Stimulated activated CD8-positive, alpha-beta memory T cell treated with anti-CD3 and anti-CD28 coated beads, Interleukin-15, amount 100 ng/mL, for 4 hours (primary cell): ENCODE data around the gene FAM120A.

Source experiments
- DNase-seq, 2 donors: peaks; one replicate each; pipeline ENCODE4 v3.0.0-alpha.2; 2020; ENCODE audit warnings: low read depth in 2 of 2

FAM120A gene

DNA sequence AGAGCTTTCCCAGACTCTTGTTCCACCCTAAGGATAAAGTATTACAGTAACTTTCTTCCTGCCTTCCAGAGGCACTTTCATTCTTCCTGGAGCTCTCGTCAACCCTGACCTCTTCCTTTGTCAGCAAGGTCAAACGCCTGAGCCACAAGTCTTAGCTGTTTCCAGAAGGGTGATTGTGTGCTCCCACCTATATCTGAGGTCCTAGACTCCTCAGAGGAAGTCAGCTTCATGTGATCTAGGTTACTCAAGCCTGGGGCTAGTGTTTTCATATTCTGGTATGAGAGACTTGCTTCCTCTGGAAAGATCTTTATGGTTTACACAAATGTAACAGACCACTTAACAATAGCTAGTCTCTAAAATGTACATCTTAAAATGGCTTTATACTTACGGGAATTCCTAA is 5.4 kb upstream of the FAM120A start:
- no peak for DNase-seq

DNA sequence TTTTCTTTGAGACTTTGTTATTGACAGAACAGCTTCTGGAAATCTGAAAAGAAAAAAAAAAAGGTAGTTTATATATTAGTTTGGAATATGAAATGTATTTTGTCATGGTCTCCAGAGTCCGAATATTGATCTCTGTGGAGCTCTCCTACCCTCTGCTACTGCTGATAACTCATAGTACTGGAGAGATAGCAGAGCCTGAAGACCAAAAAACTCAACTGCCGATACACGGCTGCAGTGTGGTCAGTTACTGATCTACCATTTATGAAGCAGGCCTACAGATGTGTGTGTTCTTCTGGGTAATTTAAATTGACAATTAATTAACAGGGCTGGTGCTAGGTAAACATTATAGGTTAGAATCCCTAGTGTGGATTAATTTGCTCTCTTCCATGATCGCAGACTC is 3.8 kb upstream of the FAM120A start:
- no peak for DNase-seq

DNA sequence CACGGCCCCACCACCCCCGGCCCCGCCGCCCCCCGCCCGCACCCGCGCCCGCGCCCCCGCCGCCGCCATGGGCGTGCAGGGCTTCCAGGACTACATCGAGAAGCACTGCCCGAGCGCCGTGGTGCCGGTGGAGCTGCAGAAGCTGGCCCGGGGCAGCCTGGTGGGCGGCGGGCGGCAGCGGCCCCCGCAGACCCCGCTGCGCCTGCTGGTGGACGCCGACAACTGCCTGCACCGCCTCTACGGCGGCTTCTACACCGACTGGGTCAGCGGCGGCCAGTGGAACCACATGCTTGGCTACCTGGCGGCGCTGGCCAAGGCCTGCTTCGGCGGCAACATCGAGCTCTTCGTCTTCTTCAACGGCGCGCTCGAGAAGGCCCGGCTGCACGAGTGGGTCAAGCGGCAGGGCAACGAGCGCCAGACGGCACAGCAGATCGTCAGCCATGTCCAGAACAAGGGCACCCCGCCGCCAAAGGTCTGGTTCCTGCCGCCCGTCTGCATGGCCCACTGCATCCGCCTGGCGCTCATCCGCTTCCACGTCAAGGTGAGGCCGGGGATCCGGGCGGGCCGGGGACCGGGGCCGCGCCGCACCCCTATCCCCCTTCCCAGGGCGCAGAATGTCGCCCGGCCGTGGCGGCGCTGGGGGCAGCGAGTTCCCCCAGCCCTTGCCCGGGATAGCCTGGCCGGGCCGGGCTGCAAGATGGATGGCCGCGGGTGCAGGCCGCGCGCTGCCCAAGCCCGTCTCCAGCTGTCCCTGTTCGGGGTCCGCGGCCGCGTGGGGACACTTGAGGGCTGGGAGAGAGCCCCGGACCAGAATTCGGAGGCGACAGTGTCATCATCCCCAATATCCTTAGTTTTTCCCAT is 594 bp downstream of the FAM120A start:
- peak in 1 of 2 donors; percentile 18 for DNase-seq

DNA sequence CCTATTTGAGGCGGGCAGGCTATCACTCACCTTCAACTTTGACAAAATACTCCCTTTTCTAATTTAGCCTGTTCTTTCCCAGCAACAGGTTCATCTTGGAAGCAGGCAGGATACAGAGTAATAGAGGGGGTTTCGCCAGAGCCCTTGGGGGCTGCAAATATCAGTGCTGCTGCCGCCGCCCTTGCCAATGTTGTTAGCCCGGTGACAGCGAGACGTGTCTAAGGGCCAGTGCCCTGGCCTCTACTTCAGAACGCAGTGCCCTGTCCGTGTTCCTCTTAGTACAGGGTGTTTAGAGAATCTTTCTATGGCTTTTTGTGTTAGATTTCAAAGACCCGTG is 1.2 kb downstream of the FAM120A start:
- DNase-seq = no peak

DNA sequence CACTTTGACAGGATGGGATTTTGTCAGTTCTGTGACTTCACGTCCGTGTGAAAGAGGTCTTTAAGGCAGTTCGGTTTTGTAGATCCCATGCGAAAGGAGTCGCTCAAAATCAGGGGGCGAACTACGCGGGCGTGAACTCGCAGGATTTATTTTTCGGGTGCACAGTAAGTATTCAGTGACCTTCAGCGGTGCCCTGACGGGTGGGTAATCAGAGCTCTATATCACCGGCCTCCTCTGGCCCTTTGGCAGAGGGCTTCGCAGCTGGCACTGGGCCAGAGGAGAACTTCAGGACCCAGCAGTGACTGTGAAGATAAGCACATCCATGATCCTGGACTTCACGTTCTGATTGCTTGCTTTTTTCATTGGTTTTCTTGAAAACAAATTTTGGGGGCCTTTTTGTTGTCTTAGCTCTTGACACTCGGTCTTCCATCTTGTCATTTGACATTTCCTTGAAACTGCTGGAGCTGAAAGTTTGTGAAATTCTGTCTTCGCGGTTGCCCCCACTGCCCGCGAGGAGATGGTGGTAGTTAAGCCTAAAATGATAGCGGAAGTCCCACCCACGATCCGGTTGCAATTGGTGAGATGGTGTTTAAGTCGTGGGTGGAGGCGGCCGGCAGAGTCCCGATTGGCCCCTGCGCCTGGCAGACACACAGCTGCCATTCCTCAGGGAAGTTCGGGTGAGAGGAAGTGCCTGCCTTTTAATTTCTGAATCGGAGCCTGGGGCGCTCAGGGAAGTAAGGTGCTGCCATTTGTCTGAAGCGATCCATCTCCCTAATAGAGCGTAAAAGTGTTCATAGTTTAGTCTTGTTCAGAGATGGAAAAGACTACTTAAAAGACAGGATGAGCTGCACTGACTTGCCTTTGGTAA is 1.8 kb downstream of the FAM120A start, which contains the start of gene FAM120AOS:
Gene FAM120AOS, minus strand, starts transcription at position 535 of the 868 bp plus-strand sequence. CDS start 872 bp downstream, outside the sequence.
- DNase-seq = peak; percentile 63 to 77

DNA sequence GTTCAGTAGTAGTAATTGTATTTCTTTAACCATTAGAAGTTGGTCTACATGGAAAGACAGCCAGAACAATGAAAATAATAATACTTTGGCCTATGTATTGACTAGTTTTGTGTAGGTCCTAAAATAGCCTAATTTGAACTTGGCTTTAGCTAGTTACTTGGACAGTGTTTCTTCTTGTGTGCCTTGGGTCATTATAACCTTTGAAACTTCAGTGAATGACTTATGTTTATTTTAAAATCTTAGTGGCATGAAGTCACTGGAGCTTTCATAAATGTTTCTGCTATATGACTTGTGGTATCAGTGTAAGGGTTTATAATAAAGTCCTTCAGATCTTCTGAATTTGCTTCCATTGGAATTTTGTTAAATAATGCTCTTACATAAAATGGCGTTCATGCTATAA is 4.5 kb downstream of the FAM120A start:
- DNase-seq = no peak

DNA sequence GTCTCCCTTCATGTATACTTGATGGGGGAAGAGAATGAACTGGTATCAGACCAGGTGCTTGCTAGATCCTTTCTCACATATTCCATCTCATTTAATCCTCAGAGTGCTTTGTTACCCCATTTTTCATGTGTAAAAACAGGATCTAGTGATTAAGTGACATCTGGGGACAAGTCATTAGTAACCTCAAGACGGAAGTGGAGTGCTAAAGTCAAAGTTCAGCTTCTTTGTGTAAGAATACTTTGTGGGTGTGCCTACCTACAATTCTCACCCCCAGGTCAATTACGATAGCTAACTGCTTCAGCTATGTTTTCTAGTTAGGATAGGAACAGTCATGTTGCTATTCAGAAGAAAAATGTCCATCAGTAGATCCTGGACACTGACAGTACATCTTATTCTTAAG is 5.0 kb downstream of the FAM120A start:
- no peak for DNase-seq

DNA sequence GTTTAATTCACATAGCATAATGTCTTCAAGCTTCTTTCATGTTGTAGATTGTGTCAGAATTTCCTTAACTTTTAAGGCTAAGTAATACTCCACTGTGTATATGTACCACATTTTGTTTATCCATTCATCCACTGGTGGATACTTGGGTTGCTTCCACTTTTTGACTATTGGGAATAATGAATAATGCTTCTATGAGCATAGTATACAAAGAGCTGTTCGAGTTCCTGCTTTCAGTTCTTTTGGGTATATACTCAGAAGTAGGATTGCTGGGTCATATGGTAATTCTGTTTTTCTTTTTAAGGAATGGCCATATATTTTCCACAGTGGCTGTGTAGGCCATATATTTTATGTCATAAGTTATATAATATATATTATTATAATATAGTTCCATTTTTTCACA is 5.5 kb downstream of the FAM120A start:
- DNase-seq = no peak

DNA sequence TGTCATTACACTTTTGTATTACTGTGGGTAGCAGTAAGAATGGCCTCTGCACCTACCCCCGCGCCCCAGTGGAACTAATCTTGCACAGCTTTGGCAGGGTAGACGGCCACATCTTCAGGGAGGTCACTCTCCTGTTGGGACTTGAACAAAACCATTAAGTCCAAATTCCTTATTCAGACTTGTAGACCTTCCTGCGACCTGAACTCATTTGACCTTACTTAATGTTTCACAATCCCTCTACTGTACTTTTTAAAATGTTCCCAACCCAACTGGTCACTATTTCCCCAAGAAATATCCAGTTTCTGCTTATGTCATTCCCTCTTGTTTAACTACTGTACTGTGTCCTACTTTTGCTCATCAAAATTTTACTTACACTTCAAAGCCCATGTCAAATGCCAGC is 7.2 kb downstream of the FAM120A start:
- DNase-seq = no peak

DNA sequence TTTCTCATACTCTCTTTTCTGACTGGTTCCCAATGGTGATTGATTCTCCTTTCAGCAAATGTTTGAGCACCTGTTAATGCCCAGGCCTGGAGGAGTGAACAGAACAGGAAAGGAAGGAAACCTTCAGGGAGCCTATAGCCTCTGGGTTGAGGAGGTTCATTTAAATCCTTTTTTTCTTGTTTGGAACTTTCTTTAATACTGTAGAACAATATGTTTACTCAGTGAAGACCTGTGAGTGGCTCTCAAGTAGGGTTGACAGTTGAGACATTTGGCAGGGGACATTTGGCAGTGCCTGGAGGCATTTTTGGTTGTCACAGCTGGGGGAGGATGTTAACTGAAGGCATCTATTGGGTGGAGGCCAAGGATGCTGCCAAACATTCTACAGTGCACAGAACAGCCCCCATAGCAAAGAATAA is 8.0 kb downstream of the FAM120A start:
- DNase-seq = no peak

DNA sequence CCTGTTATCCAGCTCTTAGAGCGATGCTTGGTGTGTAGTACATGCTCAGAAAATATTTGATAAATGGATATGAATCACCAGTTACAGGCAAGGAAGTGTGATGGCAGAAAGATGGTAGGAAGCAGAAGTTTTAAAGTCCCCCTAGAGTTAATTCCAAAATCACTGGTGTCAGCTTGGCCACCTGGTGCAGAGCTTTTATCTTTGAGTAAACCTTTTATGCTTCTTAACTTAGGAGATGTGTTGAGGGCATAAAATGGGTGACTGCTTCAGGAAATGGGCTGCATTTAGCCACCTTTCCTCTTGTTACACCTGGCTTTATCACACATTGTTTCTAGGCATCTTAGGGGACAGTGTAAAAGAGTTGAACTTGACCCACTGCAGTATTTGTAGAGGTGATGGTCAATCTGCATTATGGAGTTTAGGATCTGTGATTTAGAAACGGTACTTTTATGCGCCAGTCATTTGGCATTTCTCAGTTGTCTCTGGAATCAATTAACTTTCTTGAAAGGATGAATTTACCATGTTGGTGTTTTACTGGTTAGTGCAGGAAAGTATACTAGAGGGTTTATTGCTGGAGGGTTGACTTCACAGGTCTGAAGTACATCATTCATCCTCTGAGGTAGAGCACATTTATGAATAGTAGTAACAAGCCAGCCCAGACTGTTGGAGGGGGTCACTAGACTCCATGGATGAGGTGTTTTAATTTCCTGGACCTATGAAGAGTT is 9.4 kb downstream of the FAM120A start:
- DNase-seq = no peak

DNA sequence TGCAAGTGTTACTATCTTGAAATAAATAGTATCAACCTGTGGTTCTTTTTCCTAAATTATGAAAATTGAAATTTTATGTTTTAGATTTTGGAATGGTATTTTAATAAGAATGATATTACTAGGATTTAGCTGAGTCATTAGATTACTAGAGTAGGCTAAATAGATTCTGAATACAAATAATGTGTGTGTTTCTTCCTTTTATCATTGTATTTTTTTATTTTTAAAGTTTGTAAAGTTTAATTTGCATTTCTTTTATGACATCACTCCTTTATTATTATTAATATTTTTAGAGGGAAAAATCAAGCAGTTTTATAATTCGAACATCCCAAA is 9.9 kb downstream of the FAM120A start:
- DNase-seq = no peak

DNA sequence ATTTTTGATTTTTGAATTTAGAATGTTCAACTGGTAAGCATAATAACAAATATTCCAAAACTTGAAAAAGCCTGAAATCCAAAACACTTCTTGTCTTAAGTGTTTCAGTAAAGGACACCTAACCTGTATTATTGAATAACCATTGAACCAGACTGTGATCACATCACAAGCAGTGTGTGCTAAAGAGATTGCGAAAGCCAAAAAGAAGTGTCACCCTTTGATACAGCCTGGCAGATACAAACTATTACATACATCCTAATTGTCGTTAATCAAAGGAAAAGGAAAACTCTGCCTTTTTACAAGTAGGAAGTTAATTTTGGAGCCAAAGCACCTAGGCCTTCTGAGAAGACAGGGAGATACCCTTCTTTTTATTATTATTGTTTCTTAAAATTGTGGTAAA is 10.3 kb downstream of the FAM120A start:
- no peak for DNase-seq

DNA sequence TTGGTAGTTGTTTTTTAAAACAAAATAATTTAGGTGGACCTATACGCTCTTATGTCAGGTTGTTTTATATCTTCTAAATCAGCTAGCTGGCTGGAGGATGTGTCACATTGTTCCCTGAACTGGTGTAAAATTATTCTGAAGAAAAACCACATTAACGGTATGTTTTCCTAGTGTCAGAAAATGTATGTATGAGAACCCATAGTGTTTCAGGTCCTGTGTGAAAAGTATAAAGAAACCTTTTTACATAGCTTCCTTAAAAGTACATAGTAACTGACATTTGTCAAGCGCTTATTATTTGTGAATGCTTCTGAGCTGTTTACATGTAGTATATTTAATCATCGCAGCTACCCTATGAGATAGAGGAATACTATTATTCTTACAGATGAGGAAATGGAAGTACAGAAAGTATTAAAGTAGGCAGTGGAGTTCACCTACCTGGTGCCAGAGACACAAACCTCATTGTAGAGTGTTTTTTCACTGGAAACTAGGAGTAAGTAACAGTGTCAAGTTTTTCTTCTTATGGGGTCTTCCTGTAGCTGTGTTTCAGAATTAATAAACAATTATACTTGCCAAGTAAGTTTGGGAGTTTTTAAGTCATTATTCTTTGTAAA is 12.3 kb downstream of the FAM120A start:
- DNase-seq = no peak

DNA sequence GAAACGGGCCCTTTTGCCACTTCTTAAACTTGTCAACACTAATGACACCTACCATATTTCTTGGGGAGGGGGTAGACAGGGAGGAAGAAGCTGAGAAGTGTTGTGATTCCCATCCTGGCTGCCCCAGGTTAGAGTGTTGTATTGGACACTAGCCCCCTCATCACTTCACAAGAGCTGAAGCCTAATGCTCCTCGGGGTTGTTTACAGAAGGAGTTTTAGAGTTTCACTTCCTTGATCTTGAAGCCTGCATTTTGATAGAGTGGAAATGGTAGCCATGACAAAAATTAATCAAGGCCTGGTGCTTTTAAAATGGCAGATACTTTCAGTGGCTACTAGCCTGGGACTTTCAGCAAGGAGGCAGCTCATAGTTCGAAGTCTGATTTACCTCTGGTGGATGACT is 12.9 kb downstream of the FAM120A start:
- no peak for DNase-seq

DNA sequence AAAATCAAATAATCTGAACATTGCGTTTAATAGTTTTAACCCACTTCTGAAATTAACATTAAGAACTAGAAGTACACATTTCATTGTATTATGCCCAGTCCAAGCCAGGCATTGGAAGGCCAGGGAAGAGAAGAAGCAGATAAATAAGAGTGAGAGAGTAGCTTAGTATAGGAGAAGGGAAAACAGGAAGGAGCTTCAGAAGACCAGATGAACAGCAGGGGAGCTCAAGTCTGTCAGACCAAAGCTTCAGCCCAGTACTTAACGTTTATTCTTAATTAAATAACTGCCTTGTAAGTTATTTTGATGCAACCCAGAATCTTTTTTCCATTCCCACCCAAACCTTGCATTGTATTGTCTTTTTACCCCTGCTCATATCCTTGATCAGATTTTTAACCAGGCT is 13.4 kb downstream of the FAM120A start:
- DNase-seq = no peak

DNA sequence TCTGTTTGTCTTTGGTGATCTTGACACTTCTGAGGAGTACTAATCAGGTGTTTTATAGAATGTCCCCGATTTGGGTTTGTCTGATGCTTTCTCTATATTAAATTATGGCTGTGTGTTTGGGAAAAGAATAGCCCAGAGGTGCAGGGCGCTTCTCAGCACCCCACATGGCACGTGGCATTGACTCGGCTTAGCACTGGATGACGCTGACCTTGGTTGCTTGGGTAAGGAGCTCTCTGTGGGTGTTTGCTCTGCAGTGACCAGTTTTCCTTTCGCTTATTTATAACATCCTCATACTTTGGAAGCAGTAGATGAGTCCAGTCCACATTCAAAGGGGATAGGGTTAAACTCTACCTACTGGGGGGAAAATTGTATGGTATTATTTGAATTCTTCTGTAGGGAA is 14.4 kb downstream of the FAM120A start:
- no peak for DNase-seq

DNA sequence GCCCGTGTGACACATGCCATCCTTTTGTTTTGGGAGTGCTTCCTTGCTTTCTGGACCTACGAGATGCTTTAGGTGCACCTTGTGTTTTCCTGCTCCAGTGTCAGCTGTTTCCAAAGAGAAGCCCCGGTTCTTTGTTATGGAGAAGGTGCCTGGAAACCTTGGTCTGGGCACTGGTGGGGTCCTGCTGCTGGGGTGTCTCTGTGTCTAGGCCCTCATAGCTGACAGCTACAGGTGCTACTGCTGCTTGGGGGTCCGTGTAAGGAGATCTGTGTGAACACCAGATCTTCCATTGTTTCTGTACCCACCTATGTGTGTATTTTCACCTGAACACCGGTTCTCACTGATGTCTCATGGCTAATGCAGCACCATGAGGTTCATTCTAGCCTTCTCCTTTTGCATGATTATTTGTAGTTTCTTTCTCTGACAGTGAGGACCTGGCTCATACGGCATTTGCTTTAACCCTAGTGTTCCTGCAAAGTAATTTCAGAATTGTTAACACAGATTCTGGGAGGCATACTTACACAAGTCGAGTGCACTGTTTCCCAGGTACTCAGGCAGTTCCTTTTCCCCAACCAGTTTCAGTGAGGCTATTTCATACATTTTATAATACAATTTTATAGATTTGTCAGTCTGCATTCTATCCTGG is 15.1 kb downstream of the FAM120A start:
- DNase-seq = no peak

DNA sequence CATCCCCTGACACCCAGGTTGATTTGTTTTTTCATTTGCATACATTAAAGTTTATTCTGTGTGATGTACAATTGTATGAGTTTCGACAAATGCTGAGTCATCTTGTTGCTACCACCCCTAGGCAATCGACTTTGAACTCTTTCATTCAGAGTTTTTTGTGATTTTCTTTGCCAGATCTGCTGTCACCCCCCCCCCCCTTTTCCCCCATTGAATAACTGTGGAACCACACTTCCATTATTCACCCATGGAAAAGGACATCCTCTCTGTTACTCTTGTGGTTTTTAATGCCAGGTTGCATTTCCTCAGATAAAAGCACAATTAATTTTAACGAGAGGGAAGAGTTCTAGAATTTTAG is 15.6 kb downstream of the FAM120A start:
- DNase-seq = no peak

DNA sequence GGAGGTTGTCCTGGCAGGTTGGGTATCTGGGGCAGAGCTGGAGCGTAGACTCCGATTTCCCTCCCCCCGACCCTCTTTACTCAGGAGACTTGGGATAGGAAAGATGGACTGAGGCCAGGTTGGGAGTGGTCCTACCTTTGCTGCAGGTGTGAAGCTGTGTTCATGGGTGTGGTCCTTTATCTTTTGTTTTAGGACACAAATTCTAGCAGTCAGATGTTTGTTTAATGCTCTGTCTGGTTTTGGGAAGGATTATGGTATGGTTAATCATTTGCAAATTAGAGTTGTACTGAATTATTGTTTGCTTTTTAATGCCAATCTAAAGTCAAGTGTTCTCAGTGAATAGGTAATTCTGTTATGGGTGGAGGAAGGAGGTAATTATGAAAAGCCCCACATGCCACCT is 16.0 kb downstream of the FAM120A start:
- DNase-seq = no peak

DNA sequence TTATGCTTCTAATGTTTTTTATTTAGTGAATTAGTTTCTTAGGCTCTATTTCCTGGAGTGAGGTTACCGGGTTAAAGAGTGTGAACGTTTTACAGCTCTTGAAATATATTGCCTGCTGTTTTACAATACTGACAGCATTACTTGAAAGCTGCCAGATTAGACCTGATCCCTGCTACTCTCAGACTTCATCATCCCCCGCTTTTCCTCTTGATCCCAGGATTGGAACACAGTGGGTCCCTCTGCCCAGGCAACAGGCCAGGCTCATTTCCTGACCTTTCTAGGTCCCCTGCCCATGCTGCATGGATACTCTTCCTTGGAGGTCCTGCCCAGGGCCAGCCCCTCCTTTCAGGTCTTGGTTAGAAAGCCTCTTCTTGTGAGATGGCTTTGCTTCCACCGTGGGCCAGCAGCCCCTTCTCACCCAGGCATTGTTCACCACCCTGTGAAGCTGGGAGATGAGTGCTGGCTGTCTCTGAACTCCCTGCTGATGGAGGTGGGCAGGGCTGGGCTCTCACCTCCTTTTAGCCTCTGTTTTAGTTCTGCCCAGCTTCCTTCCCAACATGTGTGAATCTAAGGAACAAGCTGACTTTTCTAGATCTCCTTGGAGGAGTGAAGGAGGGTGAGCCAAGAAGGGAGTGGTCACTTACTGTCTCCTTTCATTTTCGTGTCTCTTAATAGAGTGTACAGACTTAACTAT is 17.4 kb downstream of the FAM120A start:
- DNase-seq = no peak
